ENCODE measurements around the gene ESYT3.

Gene ESYT3

GRCh38 chr3:138390582-138390932 lies 43.9 kb upstream of the ESYT3 start:
- Histone ChIP-seq H4K91ac (ENCODE audit: low read length) (no peak overlapping the region), H3K27ac (ENCODE audit: low read length, poor library complexity, severe bottlenecking) (peak overlapping the region; percentile 91), H3K79me1 (replicated peaks; ENCODE audit: low read length, poor library complexity, severe bottlenecking) (peaks cover 28% of the 10 kb centered on the region), H3K9ac (ENCODE audit: low read length) (peak overlapping the region; percentile 24), H3K36me3 (ENCODE audit: control insufficient read depth in 1 of 2, insufficient read depth in 2 of 2, low read depth in 1 of 2, low read length in 2 of 2) (peaks cover 0 to 2% of the 10 kb centered on the region in 2 experiments), H3K4ac (ENCODE audit: low read depth in 1 of 2, low read length in 2 of 2) (no peak overlapping the region), H3K27me3 (ENCODE audit: control insufficient read depth in 1 of 2, insufficient read depth in 1 of 2, low read length in 2 of 2) (no peaks in the 10 kb centered on the region), H2BK5ac (ENCODE audit: low read depth, low read length, poor library complexity, severe bottlenecking) (no peak overlapping the region), H2AFZ (ENCODE audit: low read depth, low read length) (no peak overlapping the region), H3K18ac (ENCODE audit: low read depth in 1 of 2, low read length in 2 of 2) (no peak overlapping the region), H3K14ac (ENCODE audit: low read length in 2 of 2) (no peak overlapping the region), H2BK12ac (ENCODE audit: low read length in 2 of 2) (no peak overlapping the region), H3K23ac (ENCODE audit: low read length in 2 of 2) (no peak overlapping the region), H3K4me2 (ENCODE audit: low read length, poor library complexity, severe bottlenecking) (peak overlapping the region; percentile 25), H3K4me3 (ENCODE audit: insufficient read depth in 1 of 2, low read depth in 1 of 2, low read length in 2 of 2) (peak overlapping the region in 1 of 2 experiments; percentile 19), H2BK120ac (ENCODE audit: low read depth, low read length) (no peak overlapping the region), H4K8ac (ENCODE audit: low read length) (no peak overlapping the region), H3K9me3 (ENCODE audit: control insufficient read depth, low read length) (no peaks in the 10 kb centered on the region), H2AK5ac (ENCODE audit: low read length, severe bottlenecking) (peak overlapping the region; percentile 86), H3K4me1 (ENCODE audit: control insufficient read depth, insufficient read depth, low read depth, low read length) (peaks cover 14% of the 10 kb centered on the region), H2BK15ac (ENCODE audit: low read depth, poor library complexity, severe bottlenecking) (no peak overlapping the region)
- DNase-seq: no peak
- WGBS: no CpG with 5 or more reads among the region's 2 CpGs

- H2AK5ac ChIP-seq (ENCODE audit: low read length, severe bottlenecking): no peak overlapping the region
- H3K9me3 ChIP-seq (ENCODE audit: control insufficient read depth, low read length): no peaks in the 10 kb centered on the region
- WGBS: 92% methylated on average over 4 of the region's 4 CpGs
Observed at GRCh38 chr3:138394156-138394555, 40.3 kb upstream of the ESYT3 start.

GRCh38 chr3:138394686-138395085 lies 39.7 kb upstream of the ESYT3 start:
- H3K9me3 ChIP-seq (ENCODE audit: control insufficient read depth, low read length): no peaks in the 10 kb centered on the region
- no peak overlapping the region for H3K14ac ChIP-seq (ENCODE audit: low read length in 2 of 2)
- no peak overlapping the region for H4K91ac ChIP-seq (ENCODE audit: low read length)
- H2BK120ac ChIP-seq (ENCODE audit: low read depth, low read length): no peak overlapping the region
- H3K79me1 ChIP-seq (replicated peaks; ENCODE audit: low read length, poor library complexity, severe bottlenecking): peaks cover 19% of the 10 kb centered on the region
- H3K9ac ChIP-seq (ENCODE audit: low read length): no peak overlapping the region
- H4K8ac ChIP-seq (ENCODE audit: low read length): no peak overlapping the region
- DNase-seq: no peak
- H2BK15ac ChIP-seq (ENCODE audit: low read depth, poor library complexity, severe bottlenecking): no peak overlapping the region
- no peak overlapping the region for H2AFZ ChIP-seq (ENCODE audit: low read depth, low read length)
- H3K4me2 ChIP-seq (ENCODE audit: low read length, poor library complexity, severe bottlenecking): no peak overlapping the region
- no peaks in the 10 kb centered on the region for H3K27me3 ChIP-seq (ENCODE audit: control insufficient read depth in 1 of 2, insufficient read depth in 1 of 2, low read length in 2 of 2)
- H3K4ac ChIP-seq (ENCODE audit: low read depth in 1 of 2, low read length in 2 of 2): no peak overlapping the region
- WGBS: over 99% methylated on average over 5 of the region's 5 CpGs
- H2BK5ac ChIP-seq (ENCODE audit: low read depth, low read length, poor library complexity, severe bottlenecking): no peak overlapping the region
- peaks cover 16 to 23% of the 10 kb centered on the region in 2 experiments for H3K36me3 ChIP-seq (ENCODE audit: control insufficient read depth in 1 of 2, insufficient read depth in 2 of 2, low read depth in 1 of 2, low read length in 2 of 2)
- no peak overlapping the region for H3K23ac ChIP-seq (ENCODE audit: low read length in 2 of 2)
- no peak overlapping the region for H2AK5ac ChIP-seq (ENCODE audit: low read length, severe bottlenecking)
- H3K27ac ChIP-seq (ENCODE audit: low read length, poor library complexity, severe bottlenecking): no peak overlapping the region
- no peak overlapping the region for H3K4me3 ChIP-seq (ENCODE audit: insufficient read depth in 1 of 2, low read depth in 1 of 2, low read length in 2 of 2)
- no peak overlapping the region for H2BK12ac ChIP-seq (ENCODE audit: low read length in 2 of 2)
- H3K18ac ChIP-seq (ENCODE audit: low read depth in 1 of 2, low read length in 2 of 2): no peak overlapping the region
- H3K4me1 ChIP-seq (ENCODE audit: control insufficient read depth, insufficient read depth, low read depth, low read length): peaks cover 8% of the 10 kb centered on the region

More at GRCh38 chr3:138394156-138394555, 40.3 kb upstream of the ESYT3 start:
- Histone ChIP-seq H3K4ac (ENCODE audit: low read depth in 1 of 2, low read length in 2 of 2) (no peak overlapping the region), H2BK12ac (ENCODE audit: low read length in 2 of 2) (no peak overlapping the region), H2BK5ac (ENCODE audit: low read depth, low read length, poor library complexity, severe bottlenecking) (no peak overlapping the region), H3K27me3 (ENCODE audit: control insufficient read depth in 1 of 2, insufficient read depth in 1 of 2, low read length in 2 of 2) (no peaks in the 10 kb centered on the region), H3K36me3 (ENCODE audit: control insufficient read depth in 1 of 2, insufficient read depth in 2 of 2, low read depth in 1 of 2, low read length in 2 of 2) (peaks cover 14 to 18% of the 10 kb centered on the region in 2 experiments), H3K4me1 (ENCODE audit: control insufficient read depth, insufficient read depth, low read depth, low read length) (peaks cover 13% of the 10 kb centered on the region), H3K79me1 (replicated peaks; ENCODE audit: low read length, poor library complexity, severe bottlenecking) (peaks cover 23% of the 10 kb centered on the region), H4K91ac (ENCODE audit: low read length) (no peak overlapping the region), H4K8ac (ENCODE audit: low read length) (no peak overlapping the region), H2BK120ac (ENCODE audit: low read depth, low read length) (no peak overlapping the region), H3K23ac (ENCODE audit: low read length in 2 of 2) (no peak overlapping the region), H3K4me3 (ENCODE audit: insufficient read depth in 1 of 2, low read depth in 1 of 2, low read length in 2 of 2) (no peak overlapping the region), H3K27ac (ENCODE audit: low read length, poor library complexity, severe bottlenecking) (no peak overlapping the region), H3K18ac (ENCODE audit: low read depth in 1 of 2, low read length in 2 of 2) (no peak overlapping the region), H3K4me2 (ENCODE audit: low read length, poor library complexity, severe bottlenecking) (no peak overlapping the region), H3K9ac (ENCODE audit: low read length) (no peak overlapping the region), H2AFZ (ENCODE audit: low read depth, low read length) (no peak overlapping the region), H3K14ac (ENCODE audit: low read length in 2 of 2) (no peak overlapping the region), H2BK15ac (ENCODE audit: low read depth, poor library complexity, severe bottlenecking) (no peak overlapping the region)
- no peak for DNase-seq

- Histone ChIP-seq H3K27ac (ENCODE audit: low read length, poor library complexity, severe bottlenecking) (no peak overlapping the region), H3K4ac (ENCODE audit: low read depth in 1 of 2, low read length in 2 of 2) (no peak overlapping the region), H3K4me1 (ENCODE audit: control insufficient read depth, insufficient read depth, low read depth, low read length) (no peaks in the 10 kb centered on the region), H3K23ac (ENCODE audit: low read length in 2 of 2) (no peak overlapping the region), H2AK5ac (ENCODE audit: low read length, severe bottlenecking) (no peak overlapping the region), H4K8ac (ENCODE audit: low read length) (no peak overlapping the region), H2BK120ac (ENCODE audit: low read depth, low read length) (no peak overlapping the region), H2BK12ac (ENCODE audit: low read length in 2 of 2) (no peak overlapping the region), H2BK5ac (ENCODE audit: low read depth, low read length, poor library complexity, severe bottlenecking) (no peak overlapping the region), H3K27me3 (ENCODE audit: control insufficient read depth in 1 of 2, insufficient read depth in 1 of 2, low read length in 2 of 2) (no peaks in the 10 kb centered on the region), H3K9ac (ENCODE audit: low read length) (no peak overlapping the region), H3K79me1 (replicated peaks; ENCODE audit: low read length, poor library complexity, severe bottlenecking) (peaks cover 19% of the 10 kb centered on the region), H2AFZ (ENCODE audit: low read depth, low read length) (no peak overlapping the region), H2BK15ac (ENCODE audit: low read depth, poor library complexity, severe bottlenecking) (no peak overlapping the region), H3K4me2 (ENCODE audit: low read length, poor library complexity, severe bottlenecking) (no peak overlapping the region), H3K18ac (ENCODE audit: low read depth in 1 of 2, low read length in 2 of 2) (no peak overlapping the region), H3K4me3 (ENCODE audit: insufficient read depth in 1 of 2, low read depth in 1 of 2, low read length in 2 of 2) (no peak overlapping the region), H3K14ac (ENCODE audit: low read length in 2 of 2) (no peak overlapping the region), H3K36me3 (ENCODE audit: control insufficient read depth in 1 of 2, insufficient read depth in 2 of 2, low read depth in 1 of 2, low read length in 2 of 2) (peaks cover 25 to 38% of the 10 kb centered on the region in 2 experiments), H4K91ac (ENCODE audit: low read length) (no peak overlapping the region), H3K9me3 (ENCODE audit: control insufficient read depth, low read length) (no peaks in the 10 kb centered on the region)
- 91% methylated on average over 10 of the region's 12 CpGs for WGBS
- no peak for DNase-seq
Observed at GRCh38 chr3:138395865-138396751, 38.3 kb upstream of the ESYT3 start.
